Panc1 (cell line): ENCODE data around the gene XK.

Source experiments
- TCF7L2 ChIP-seq: IDR thresholded peaks from 2 replicates; pipeline ENCODE4 v1.6.1; 2011; ENCODE audit warnings: mild to moderate bottlenecking, low read depth, low read length, inconsistent platforms
- TF ChIP-seq, protein P1 (sequence below), 2 experiments: IDR thresholded peaks; 2 replicates each; pipeline ENCODE4 v1.6.1; 2011 to 2012; ENCODE audit warnings: low read depth in 2 of 2, control low read depth in 1 of 2, low read length in 1 of 2, mild to moderate bottlenecking in 1 of 2, moderate library complexity in 1 of 2; ENCODE audit not compliant: insufficient read depth in 1 of 2
- TF ChIP-seq, protein P2 (sequence below): fragments of 450-650 bp; IDR thresholded peaks from 2 replicates; pipeline ENCODE4 v1.5.1; 2017; ENCODE audit warnings: mild to moderate bottlenecking

GRCh38 chrX:37686996-37687395 lies 1.4 kb downstream of the XK start:
- TF ChIP-seq, protein P1, sequence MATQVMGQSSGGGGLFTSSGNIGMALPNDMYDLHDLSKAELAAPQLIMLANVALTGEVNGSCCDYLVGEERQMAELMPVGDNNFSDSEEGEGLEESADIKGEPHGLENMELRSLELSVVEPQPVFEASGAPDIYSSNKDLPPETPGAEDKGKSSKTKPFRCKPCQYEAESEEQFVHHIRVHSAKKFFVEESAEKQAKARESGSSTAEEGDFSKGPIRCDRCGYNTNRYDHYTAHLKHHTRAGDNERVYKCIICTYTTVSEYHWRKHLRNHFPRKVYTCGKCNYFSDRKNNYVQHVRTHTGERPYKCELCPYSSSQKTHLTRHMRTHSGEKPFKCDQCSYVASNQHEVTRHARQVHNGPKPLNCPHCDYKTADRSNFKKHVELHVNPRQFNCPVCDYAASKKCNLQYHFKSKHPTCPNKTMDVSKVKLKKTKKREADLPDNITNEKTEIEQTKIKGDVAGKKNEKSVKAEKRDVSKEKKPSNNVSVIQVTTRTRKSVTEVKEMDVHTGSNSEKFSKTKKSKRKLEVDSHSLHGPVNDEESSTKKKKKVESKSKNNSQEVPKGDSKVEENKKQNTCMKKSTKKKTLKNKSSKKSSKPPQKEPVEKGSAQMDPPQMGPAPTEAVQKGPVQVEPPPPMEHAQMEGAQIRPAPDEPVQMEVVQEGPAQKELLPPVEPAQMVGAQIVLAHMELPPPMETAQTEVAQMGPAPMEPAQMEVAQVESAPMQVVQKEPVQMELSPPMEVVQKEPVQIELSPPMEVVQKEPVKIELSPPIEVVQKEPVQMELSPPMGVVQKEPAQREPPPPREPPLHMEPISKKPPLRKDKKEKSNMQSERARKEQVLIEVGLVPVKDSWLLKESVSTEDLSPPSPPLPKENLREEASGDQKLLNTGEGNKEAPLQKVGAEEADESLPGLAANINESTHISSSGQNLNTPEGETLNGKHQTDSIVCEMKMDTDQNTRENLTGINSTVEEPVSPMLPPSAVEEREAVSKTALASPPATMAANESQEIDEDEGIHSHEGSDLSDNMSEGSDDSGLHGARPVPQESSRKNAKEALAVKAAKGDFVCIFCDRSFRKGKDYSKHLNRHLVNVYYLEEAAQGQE (IDR thresholded peaks at IDR 0.05; ENCODE audit: insufficient read depth in 1 of 2, low read depth in 2 of 2, low read length in 1 of 2): no peak
- TF ChIP-seq, protein P2, sequence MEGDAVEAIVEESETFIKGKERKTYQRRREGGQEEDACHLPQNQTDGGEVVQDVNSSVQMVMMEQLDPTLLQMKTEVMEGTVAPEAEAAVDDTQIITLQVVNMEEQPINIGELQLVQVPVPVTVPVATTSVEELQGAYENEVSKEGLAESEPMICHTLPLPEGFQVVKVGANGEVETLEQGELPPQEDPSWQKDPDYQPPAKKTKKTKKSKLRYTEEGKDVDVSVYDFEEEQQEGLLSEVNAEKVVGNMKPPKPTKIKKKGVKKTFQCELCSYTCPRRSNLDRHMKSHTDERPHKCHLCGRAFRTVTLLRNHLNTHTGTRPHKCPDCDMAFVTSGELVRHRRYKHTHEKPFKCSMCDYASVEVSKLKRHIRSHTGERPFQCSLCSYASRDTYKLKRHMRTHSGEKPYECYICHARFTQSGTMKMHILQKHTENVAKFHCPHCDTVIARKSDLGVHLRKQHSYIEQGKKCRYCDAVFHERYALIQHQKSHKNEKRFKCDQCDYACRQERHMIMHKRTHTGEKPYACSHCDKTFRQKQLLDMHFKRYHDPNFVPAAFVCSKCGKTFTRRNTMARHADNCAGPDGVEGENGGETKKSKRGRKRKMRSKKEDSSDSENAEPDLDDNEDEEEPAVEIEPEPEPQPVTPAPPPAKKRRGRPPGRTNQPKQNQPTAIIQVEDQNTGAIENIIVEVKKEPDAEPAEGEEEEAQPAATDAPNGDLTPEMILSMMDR: no peak
- no peak for TF ChIP-seq TCF7L2
